Peyer's patch (tissue), 4 donors: ENCODE results near the gene ADAMTS12. TPM values are rescaled to one million over a fixed set of nuclear protein-coding genes. Genes with fewer than 3 reads are reported as not detected.

Experiments
- DNase-seq, 3 donors: peaks; one replicate each; pipeline ENCODE4 v3.0.0-alpha.2; 2017 to 2019
- H3K27ac ChIP-seq, 4 donors: fragments of 200-600 bp; sonication (generic); one replicate each; pipeline ENCODE4 v1.5.1; 2016 to 2019
- H3K27me3 ChIP-seq, 2 donors: fragments of 200-600 bp; sonication (generic); one replicate each; pipeline ENCODE4 v1.5.1; 2019
- H3K36me3 ChIP-seq, 3 donors: fragments of 200-600 bp; sonication (generic); one replicate each; pipeline ENCODE4 v1.5.1; 2016 to 2019
- H3K4me1 ChIP-seq, 4 donors: fragments of 200-600 bp; sonication (generic); one replicate each; pipeline ENCODE4 v1.5.1; 2016 to 2019
- H3K4me3 ChIP-seq, 4 donors: fragments of 200-600 bp; sonication (generic); 1 replicate in 3 of 4; 2 replicates in 1 of 4; pipeline ENCODE4 v1.5.1; 2016 to 2019; ENCODE audit warnings: mild to moderate bottlenecking in 1 of 4
- H3K9me3 ChIP-seq, 4 donors: fragments of 200-600 bp; sonication (generic); one replicate each; pipeline ENCODE4 v1.5.1; 2016 to 2019; ENCODE audit warnings: mild to moderate bottlenecking in 1 of 4
- CTCF ChIP-seq, 6 experiments: fragments of 450-650 bp in 4 of 6; fragments of 200-600 bp in 2 of 6; sonication (generic) in 1 of 6; IDR thresholded peaks; one replicate each; pipeline ENCODE4 v1.5.1; 2017 to 2019; ENCODE audit warnings: antibody characterized with exemption in 6 of 6, mild to moderate bottlenecking in 3 of 6, moderate library complexity in 1 of 6
- POLR2A ChIP-seq, 2 donors: fragments of 450-650 bp; IDR thresholded peaks; one replicate each; pipeline ENCODE4 v1.5.1; 2017; ENCODE audit warnings: antibody characterized with exemption in 2 of 2, mild to moderate bottlenecking in 2 of 2, moderate library complexity in 2 of 2
- total RNA-seq, 4 donors: library from RNA; depleted of rRNA; stranded (reverse); fragments of >200 nt; gene quantifications; one replicate each; pipeline ENCODE4 v1.1.0, GENCODE V29; 2016

ADAMTS12 gene
- total RNA-seq, 4 donors from 2014 or later = 0.53 to 11.6 (median 1.3) TPM

- H3K4me3 ChIP-seq = no peak overlapping the region
- no peaks in the 10 kb centered on the region for H3K4me1 ChIP-seq
- no peaks in the 10 kb centered on the region for H3K36me3 ChIP-seq
- TF ChIP-seq CTCF (IDR thresholded peaks at IDR 0.05) (no peak), POLR2A (IDR thresholded peaks at IDR 0.05) (no peak)
- no peak for DNase-seq
- H3K9me3 ChIP-seq = no peaks in the 10 kb centered on the region
- no peak overlapping the region for H3K27ac ChIP-seq
- no peaks in the 10 kb centered on the region for H3K27me3 ChIP-seq
Measured at GRCh38 chr5:33738967-33739366, 152.8 kb downstream of the ADAMTS12 start.

- Histone ChIP-seq H3K36me3 (no peaks in the 10 kb centered on the region), H3K4me1 (no peaks in the 10 kb centered on the region), H3K27me3 (no peaks in the 10 kb centered on the region), H3K4me3 (no peak overlapping the region), H3K9me3 (no peaks in the 10 kb centered on the region), H3K27ac (no peak overlapping the region)
- no peak for DNase-seq
- no peak for TF ChIP-seq CTCF (IDR thresholded peaks at IDR 0.05)
- TF ChIP-seq POLR2A (IDR thresholded peaks at IDR 0.05) = no peak
Measured at GRCh38 chr5:33738097-33738496, 153.7 kb downstream of the ADAMTS12 start.

GRCh38 chr5:33737697-33738096 lies 154.1 kb downstream of the ADAMTS12 start:
- H3K36me3 ChIP-seq = no peaks in the 10 kb centered on the region
- no peak for TF ChIP-seq POLR2A (IDR thresholded peaks at IDR 0.05)
- no peak for TF ChIP-seq CTCF (IDR thresholded peaks at IDR 0.05)
- no peak overlapping the region for H3K27ac ChIP-seq
- no peaks in the 10 kb centered on the region for H3K4me1 ChIP-seq
- DNase-seq = no peak
- H3K27me3 ChIP-seq = no peaks in the 10 kb centered on the region
- no peaks in the 10 kb centered on the region for H3K9me3 ChIP-seq
- H3K4me3 ChIP-seq = no peak overlapping the region

GRCh38 chr5:33737284-33737683 lies 154.5 kb downstream of the ADAMTS12 start:
- DNase-seq = no peak
- TF ChIP-seq POLR2A (IDR thresholded peaks at IDR 0.05) (no peak), CTCF (IDR thresholded peaks at IDR 0.05) (no peak)
- Histone ChIP-seq H3K27me3 (no peaks in the 10 kb centered on the region), H3K27ac (no peak overlapping the region), H3K9me3 (no peaks in the 10 kb centered on the region), H3K4me1 (no peaks in the 10 kb centered on the region), H3K4me3 (no peak overlapping the region), H3K36me3 (no peaks in the 10 kb centered on the region)

- H3K36me3 ChIP-seq = no peaks in the 10 kb centered on the region
- H3K4me1 ChIP-seq = no peaks in the 10 kb centered on the region
- no peaks in the 10 kb centered on the region for H3K27me3 ChIP-seq
- H3K27ac ChIP-seq = no peak overlapping the region
- H3K4me3 ChIP-seq = no peak overlapping the region
- no peaks in the 10 kb centered on the region for H3K9me3 ChIP-seq
- DNase-seq = no peak
- no peak for TF ChIP-seq POLR2A (IDR thresholded peaks at IDR 0.05)
- TF ChIP-seq CTCF (IDR thresholded peaks at IDR 0.05) = no peak
Measured at GRCh38 chr5:33736510-33736909, 155.3 kb downstream of the ADAMTS12 start.

GRCh38 chr5:33735072-33735471 lies 156.7 kb downstream of the ADAMTS12 start:
- H3K4me3 ChIP-seq = no peak overlapping the region
- no peaks in the 10 kb centered on the region for H3K4me1 ChIP-seq
- no peaks in the 10 kb centered on the region for H3K9me3 ChIP-seq
- H3K27me3 ChIP-seq = no peaks in the 10 kb centered on the region
- H3K36me3 ChIP-seq = no peaks in the 10 kb centered on the region
- no peak for TF ChIP-seq POLR2A (IDR thresholded peaks at IDR 0.05)
- TF ChIP-seq CTCF (IDR thresholded peaks at IDR 0.05) = no peak
- no peak for DNase-seq
- no peak overlapping the region for H3K27ac ChIP-seq
